NCI-H1930 (cell line): ENCODE data around the gene LDB1.

ENCODE experiments used
- DNase-seq, 2 experiments: peaks; one replicate each; lab custom pipeline; 2025; lab: John Stamatoyannopoulos, UW

LDB1 gene

GRCh38 chr10:102064503-102064867 lies 55.7 kb downstream of the LDB1 start:
- DNase-seq = no peak

- DNase-seq = no peak
Measured at GRCh38 chr10:102059987-102060386, 60.2 kb downstream of the LDB1 start.
